H1 (cell line): ENCODE results near the gene TRAPPC11. TPM values are rescaled to one million over a fixed set of nuclear protein-coding genes. Genes with fewer than 3 reads are reported as not detected.

Experiments
- CTCF ChIA-PET: fragments of 300-600 bp; sonication (Branson Sonifier 250); formaldehyde crosslinking; loops from one replicate; lab custom pipeline; 2021; ENCODE audit not compliant: partially characterized antibody; lab: Charles Lee
- POLR2A ChIA-PET: fragments of 300-600 bp; sonication (Branson Sonifier 250); formaldehyde crosslinking; loops from one replicate; lab custom pipeline; 2021; ENCODE audit warnings: inconsistent platforms; ENCODE audit not compliant: partially characterized antibody; lab: Charles Lee
- DNase-seq, 2 experiments: peaks; one replicate each; pipeline versions ENCODE4 v3.0.0 to v3.0.0-alpha.2; 2010 to 2022; ENCODE audit warnings: low spot score in 2 of 2, low read depth in 1 of 2, mixed read lengths in 1 of 2
- FAIRE-seq: peaks from 2 replicates; lab custom pipeline; 2011; peaks lifted over from hg19 to GRCh38; lab: Jason Lieb, UNC
- H2AFZ ChIP-seq: 2 replicates; pipeline ENCODE4 v1.8.1; 2012; ENCODE audit warnings: low read length, inconsistent platforms
- H2AK5ac ChIP-seq: 2 replicates; pipeline ENCODE4 v1.6.1; 2013; ENCODE audit warnings: low read depth, low read length
- H2BK120ac ChIP-seq: replicated peaks from 2 replicates; pipeline ENCODE3; 2013; ENCODE audit warnings: low read depth, low read length, inconsistent platforms
- H2BK12ac ChIP-seq: 2 replicates; pipeline ENCODE4 v1.6.1; 2013; ENCODE audit warnings: low read depth, low read length
- H2BK15ac ChIP-seq: 2 replicates; pipeline ENCODE4 v1.6.1; 2013; ENCODE audit warnings: low read length
- H2BK20ac ChIP-seq: 2 replicates; pipeline ENCODE4 v1.6.1; 2013; ENCODE audit warnings: low read length
- H2BK5ac ChIP-seq: 2 replicates; pipeline ENCODE4 v1.6.1; 2013; ENCODE audit warnings: low read depth, low read length
- H3K14ac ChIP-seq: 2 replicates; pipeline ENCODE4 v1.6.1; 2013; ENCODE audit warnings: inconsistent platforms; ENCODE audit not compliant: insufficient read length
- H3K18ac ChIP-seq: 2 replicates; pipeline ENCODE4 v1.6.1; 2013; ENCODE audit warnings: low read length; ENCODE audit errors: extremely low read depth
- H3K23ac ChIP-seq: 2 replicates; pipeline ENCODE4 v1.6.1; 2013; ENCODE audit warnings: inconsistent platforms; ENCODE audit not compliant: insufficient read length
- H3K23me2 ChIP-seq: 2 replicates; pipeline ENCODE4 v1.6.1; 2013; ENCODE audit warnings: low read depth, low read length
- H3K27ac ChIP-seq: 2 replicates; pipeline ENCODE4 v1.6.1; 2011; ENCODE audit warnings: low read depth, low read length, inconsistent platforms
- H3K27me3 ChIP-seq, 4 experiments: replicated peaks in 1 of 4; 1 replicate in 1 of 4; 2 replicates in 3 of 4; pipeline versions ENCODE4 v1.6.1 to v1.8.1; 2011 to 2013; ENCODE audit warnings: low read length in 3 of 4, mild to moderate bottlenecking in 3 of 4, inconsistent platforms in 2 of 4, mixed read lengths in 2 of 4, moderate library complexity in 1 of 4; ENCODE audit not compliant: control insufficient read depth in 3 of 4, insufficient read depth in 3 of 4; ENCODE audit errors: extremely low read depth in 1 of 4
- H3K36me3 ChIP-seq, 4 experiments: 2 replicates each; pipeline versions ENCODE4 v1.6.1 to v1.8.1; 2011 to 2013; ENCODE audit warnings: mild to moderate bottlenecking in 4 of 4, low read length in 3 of 4, moderate library complexity in 2 of 4, control low read depth in 1 of 4, inconsistent platforms in 1 of 4; ENCODE audit not compliant: insufficient read depth in 4 of 4, control insufficient read depth in 2 of 4
- H3K4ac ChIP-seq: replicated peaks from 2 replicates; pipeline ENCODE3; 2013; ENCODE audit warnings: low read length, low read depth, mixed read lengths, inconsistent platforms; ENCODE audit not compliant: insufficient read length
- H3K4me1 ChIP-seq, 4 experiments: replicated peaks in 1 of 4; 1 replicate in 1 of 4; 2 replicates in 3 of 4; pipeline versions ENCODE4 v1.6.1 to v1.8.1; 2011 to 2013; ENCODE audit warnings: low read length in 3 of 4, inconsistent platforms in 2 of 4, mixed read lengths in 1 of 4; ENCODE audit not compliant: insufficient read depth in 4 of 4, control insufficient read depth in 3 of 4
- H3K4me2 ChIP-seq, 2 experiments: 2 replicates each; pipeline versions ENCODE4 v1.6.1 to v1.8.1; 2011 to 2013; ENCODE audit warnings: low read depth in 2 of 2, low read length in 2 of 2, control low read depth in 1 of 2, inconsistent platforms in 1 of 2, mild to moderate bottlenecking in 1 of 2; ENCODE audit not compliant: insufficient read depth in 1 of 2
- H3K4me3 ChIP-seq, 4 experiments: fragments of 200-600, 300-600 bp in 1 of 4; sonication (generic), shearing (Covaris generic), sonication (Bioruptor Twin) in 1 of 4; 2 replicates each; pipeline versions ENCODE4 v1.5.1 to v1.8.1; 2011 to 2016; ENCODE audit warnings: low read length in 4 of 4, low read depth in 3 of 4, control low read depth in 2 of 4, inconsistent platforms in 2 of 4, mild to moderate bottlenecking in 2 of 4, mixed read lengths in 1 of 4, moderate library complexity in 1 of 4; ENCODE audit not compliant: insufficient read depth in 2 of 4; ENCODE audit errors: extremely low read depth in 1 of 4
- H3K56ac ChIP-seq: replicated peaks from 2 replicates; pipeline ENCODE3; 2013; ENCODE audit warnings: low read depth, mild to moderate bottlenecking, mixed read lengths, low read length, inconsistent platforms; ENCODE audit not compliant: insufficient read length
- H3K79me1 ChIP-seq: 2 replicates; pipeline ENCODE4 v1.6.1; 2013; ENCODE audit warnings: low read depth, low read length, control low read depth
- H3K79me2 ChIP-seq, 2 experiments: 2 replicates each; pipeline versions ENCODE4 v1.6.1 to v1.8.1; 2012 to 2013; ENCODE audit warnings: low read length in 2 of 2, mild to moderate bottlenecking in 2 of 2, inconsistent platforms in 1 of 2; ENCODE audit not compliant: insufficient read depth in 2 of 2, control insufficient read depth in 1 of 2
- H3K9ac ChIP-seq, 4 experiments: replicated peaks in 1 of 4; 1 replicate in 1 of 4; 2 replicates in 3 of 4; pipeline versions ENCODE4 v1.6.1 to v1.8.1; 2011 to 2013; ENCODE audit warnings: low read depth in 3 of 4, low read length in 3 of 4, control low read depth in 2 of 4, mild to moderate bottlenecking in 2 of 4, moderate library complexity in 2 of 4, inconsistent platforms in 1 of 4; ENCODE audit errors: extremely low read depth in 1 of 4
- H3K9me3 ChIP-seq, 2 experiments: 2 replicates each; pipeline versions ENCODE4 v1.6.1 to v1.8.1; 2012 to 2013; ENCODE audit warnings: mild to moderate bottlenecking in 2 of 2, moderate library complexity in 2 of 2, control low read depth in 1 of 2, inconsistent platforms in 1 of 2, low read depth in 1 of 2, low read length in 1 of 2, mixed read lengths in 1 of 2; ENCODE audit not compliant: insufficient read depth in 2 of 2
- H4K20me1 ChIP-seq, 2 experiments: replicated peaks in 1 of 2; 2 replicates each; pipeline versions ENCODE3 to v1.8.1; 2011 to 2013; ENCODE audit warnings: inconsistent platforms in 2 of 2, low read length in 2 of 2, mild to moderate bottlenecking in 1 of 2; ENCODE audit not compliant: insufficient read depth in 2 of 2, control insufficient read depth in 1 of 2
- H4K5ac ChIP-seq: 2 replicates; pipeline ENCODE4 v1.6.1; 2013; ENCODE audit warnings: low read length, low read depth, mixed read lengths, inconsistent platforms; ENCODE audit not compliant: insufficient read length
- H4K8ac ChIP-seq: 2 replicates; pipeline ENCODE4 v1.8.0; 2013; ENCODE audit warnings: mild to moderate bottlenecking, moderate library complexity, low read length, inconsistent platforms; ENCODE audit not compliant: insufficient read depth; ENCODE audit errors: extremely low read depth
- H4K91ac ChIP-seq: replicated peaks from 2 replicates; pipeline ENCODE3; 2013; ENCODE audit warnings: low read length, mixed read lengths, inconsistent platforms; ENCODE audit not compliant: insufficient read length
- CEBPB ChIP-seq: IDR thresholded peaks from 2 replicates; pipeline ENCODE4 v1.6.1; 2012; ENCODE audit warnings: low read depth, low read length
- CREB1 ChIP-seq: IDR thresholded peaks from 2 replicates; pipeline ENCODE4 v1.6.1; 2012; ENCODE audit warnings: inconsistent platforms
- GTF2F1 ChIP-seq: IDR thresholded peaks from 2 replicates; pipeline ENCODE4 v1.6.1; 2012; ENCODE audit warnings: low read depth, low read length, improper control_type of control experiment, borderline replicate concordance
- JUN ChIP-seq: IDR thresholded peaks from 2 replicates; pipeline ENCODE4 v1.6.1; 2011; ENCODE audit warnings: low read depth, mild to moderate bottlenecking, improper control_type of control experiment, low read length
- KDM4A ChIP-seq: IDR thresholded peaks from one replicate; pipeline ENCODE4 v1.7.1; 2012; ENCODE audit warnings: low read depth, mild to moderate bottlenecking, moderate library complexity, low read length, inconsistent platforms; ENCODE audit not compliant: severe bottlenecking
- RAD21 ChIP-seq, 2 experiments: IDR thresholded peaks in 1 of 2; conservative IDR thresholded peaks in 1 of 2; 2 replicates each; pipeline ENCODE4 v1.6.1; 2011; ENCODE audit warnings: low read depth in 2 of 2, low read length in 2 of 2, improper control_type of control experiment in 1 of 2, inconsistent platforms in 1 of 2, mild to moderate bottlenecking in 1 of 2, moderate library complexity in 1 of 2
- SIN3A ChIP-seq, 2 experiments: IDR thresholded peaks in 1 of 2; conservative IDR thresholded peaks in 1 of 2; 2 replicates each; pipeline ENCODE4 v1.6.1; 2011 to 2012; ENCODE audit warnings: low read length in 2 of 2, improper control_type of control experiment in 1 of 2, low read depth in 1 of 2, mild to moderate bottlenecking in 1 of 2
- TEAD4 ChIP-seq: IDR thresholded peaks from 2 replicates; pipeline ENCODE4 v1.6.1; 2012; ENCODE audit warnings: low read depth, low read length, inconsistent platforms, mixed read lengths
- YY1 ChIP-seq: IDR thresholded peaks from 2 replicates; pipeline ENCODE4 v1.6.1; 2011; ENCODE audit warnings: low read depth, mild to moderate bottlenecking, low read length
- WGBS, 2 experiments: shearing (Covaris generic) in 1 of 2; methylation state at CpG; one replicate each; pipeline versions ENCODE4 v1.1.6 to v1.1.7; 2013 to 2015; ENCODE audit warnings: low lambda C conversion rate in 2 of 2, mixed read lengths in 2 of 2, inconsistent platforms in 1 of 2, low coverage in 1 of 2, missing lambda C conversion rate in 1 of 2; ENCODE audit not compliant: insufficient replicate concordance in 2 of 2, insufficient coverage in 1 of 2, insufficient read length in 1 of 2; ENCODE audit errors: extremely low coverage in 1 of 2, missing lambda C conversion rate in 1 of 2; 5-methylcytosine and 5-hydroxymethylcytosine counted together
- polyA plus RNA-seq, 7 experiments: library from polyadenylated mRNA; depleted of rRNA in 3 of 7; stranded (reverse) in 5 of 7; unstranded in 2 of 7; fragments of >200 nt in 5 of 7; fragments of 200-250 nt in 2 of 7; gene quantifications; 1 replicate in 5 of 7; 2 replicates in 1 of 7; 4 replicates in 1 of 7; pipeline versions ENCODE4 v1.2.1 to v1.2.3, GENCODE V29; 2011 to 2013; ENCODE audit warnings: missing spikeins in 2 of 7, mixed read lengths in 2 of 7
- total RNA-seq: library from RNA; stranded (reverse); fragmentation: NEBNext Ultra II Directional; extraction: Animal tissue kit (Norgen Biotek cat#: 25700); gene quantifications from 2 replicates; pipeline ENCODE4 v1.2.1, GENCODE V29; 2021

The TRAPPC11 gene
- total and polyA plus RNA-seq, 2 of the 8 experiments (the other 6 are each of a cell fraction or from before 2014, with no cell fraction given), result 19.2 to 25.9 TPM

- Histone ChIP-seq H2BK15ac (no peak overlapping the region), H3K4me3 (no peak overlapping the region), H3K18ac (no peak overlapping the region), H2BK20ac (no peak overlapping the region), H2BK120ac (no peak overlapping the region), H3K79me2 (no peaks in the 10 kb centered on the region), H2BK5ac (no peak overlapping the region), H2AFZ (no peak overlapping the region), H3K9me3 (no peaks in the 10 kb centered on the region), H2AK5ac (no peak overlapping the region), H3K23me2 (no peaks in the 10 kb centered on the region), H3K23ac (no peak overlapping the region), H3K4ac (no peak overlapping the region), H4K20me1 (no peaks in the 10 kb centered on the region), H3K27ac (no peak overlapping the region), H4K5ac (no peak overlapping the region), H4K8ac (no peak overlapping the region), H3K9ac (no peak overlapping the region), H3K14ac (no peak overlapping the region), H3K56ac (no peak overlapping the region), H3K4me2 (no peak overlapping the region), H4K91ac (no peak overlapping the region), H3K27me3 (no peaks in the 10 kb centered on the region), H3K4me1 (no peaks in the 10 kb centered on the region), H3K36me3 (peaks cover 2 to 15% (median 5%) of the 10 kb centered on the region in 4 experiments; a peak in 5 of 8 replicates), H3K79me1 (no peaks in the 10 kb centered on the region), H2BK12ac (no peak overlapping the region)
- CTCF ChIA-PET, result interaction anchor here (1.1 kb wide), 1 partner anchor 8 kb away, joined by 4 read pairs; no protein-coding TSS in a partner anchor
- DNase-seq (no peak), FAIRE-seq (no peak)
- POLR2A ChIA-PET, result no interaction called here
- 87 to 100% methylated on average over 1 to 7 of the region's 7 CpGs for WGBS, 2 experiments
- TF ChIP-seq CREB1, result no peak
- no peak for TF ChIP-seq GTF2F1
- TF ChIP-seq KDM4A, result no peak
- TF ChIP-seq SIN3A (conservative IDR thresholded peaks at IDR 0.05 in 1 of 2, IDR thresholded peaks at IDR 0.05 in 1 of 2; ENCODE audit: low read depth in 1 of 2, low read length in 2 of 2), result no peak
- no peak for TF ChIP-seq RAD21 (IDR thresholded peaks at IDR 0.05 in 1 of 2, conservative IDR thresholded peaks at IDR 0.05 in 1 of 2; ENCODE audit: low read depth in 2 of 2, low read length in 2 of 2)
- no peak for TF ChIP-seq JUN
- TF ChIP-seq CEBPB, result no peak
- TF ChIP-seq TEAD4, result no peak
- no peak for TF ChIP-seq YY1
Observed at GRCh38 chr4:183714626-183715025, 55.5 kb downstream of the TRAPPC11 start.
